Mucosa of descending colon (tissue), 3 donors: Measurements from ENCODE around the gene PDZRN4. TPM values are rescaled to one million over a fixed set of nuclear protein-coding genes. Genes with fewer than 3 reads are reported as not detected.
"Not testable (repeated sequence)": the region's sequence is repeated elsewhere in the genome, so short reads cannot be mapped to it uniquely, and the experiment has no call there.

Source experiments
- ATAC-seq: fragments of 200-7000 bp; cut with Tn5 transposase; one replicate; pipeline ENCODE4 v1.9.1; 2020; ENCODE audit warnings: mild to moderate bottlenecking, moderate library complexity
- DNase-seq, 3 donors: peaks; one replicate each; pipeline ENCODE4 v3.0.0-alpha.2; 2020
- H3K36me3 ChIP-seq: fragments of 200-600 bp; one replicate; pipeline ENCODE4 v1.8.0; 2021; ENCODE audit warnings: low read depth, mild to moderate bottlenecking
- H3K4me1 ChIP-seq: fragments of 200-600 bp; one replicate; pipeline ENCODE4 v1.8.0; 2021; ENCODE audit warnings: low read depth, mild to moderate bottlenecking
- H3K4me3 ChIP-seq: fragments of 200-600 bp; one replicate; pipeline ENCODE4 v1.8.0; 2021; ENCODE audit warnings: mild to moderate bottlenecking
- H3K9me3 ChIP-seq: fragments of 200-600 bp; one replicate; pipeline ENCODE4 v1.8.0; 2021; ENCODE audit warnings: mild to moderate bottlenecking
- CTCF ChIP-seq: fragments of 200-600 bp; IDR thresholded peaks from one replicate; pipeline ENCODE4 v1.8.0; 2022; ENCODE audit warnings: antibody characterized with exemption, mild to moderate bottlenecking
- intact Hi-C, 2 donors: fragments of 100-400 bp; cut with DNase I in 1 of 2; cut with micrococcal nuclease in 1 of 2; formaldehyde crosslinking; loops; one replicate each; pipeline versions ENCODE4 v1.11.0 to v1.11.1; 2022; cut with DNase I, micrococcal nuclease
- total RNA-seq, 3 donors: library from RNA; stranded (reverse); fragmentation: NEBNext Ultra II Directional in 2 of 3; extraction: Animal tissue kit (Norgen Biotek cat#: 25700) in 2 of 3; gene quantifications; one replicate each; pipeline versions ENCODE4 v1.2.1 to v1.2.4, GENCODE V29; 2021 to 2023
- donor health status: DM: no; HTN: no; CAD: no; lungs with moderate emphysema.
- donor health status: DM: no; HTN: no; CAD: no.
- donor health status: DM: no; HTN: yes; CAD: no.

PDZRN4 gene
- total RNA-seq, 3 donors from 2014 or later, result 0.78 to 46.9 (median 2.0) TPM

- Histone ChIP-seq H3K4me1 (no peaks in the 10 kb centered on the region), H3K36me3 (no peaks in the 10 kb centered on the region), H3K9me3 (no peaks in the 10 kb centered on the region), H3K4me3 (no peak overlapping the region)
- DNase-seq, result peak; percentile 40 to 54 (median 51)
- intact Hi-C loops, result no loop called here
- TF ChIP-seq CTCF, result no peak
- peak; percentile 38 for ATAC-seq
Observed at GRCh38 chr12:41531147-41531829, 343.2 kb downstream of the PDZRN4 start.

- Histone ChIP-seq H3K4me1 (no peaks in the 10 kb centered on the region), H3K4me3 (no peak overlapping the region), H3K9me3 (no peaks in the 10 kb centered on the region), H3K36me3 (no peaks in the 10 kb centered on the region)
- intact Hi-C loops, result no loop called here
- ATAC-seq (no peak), DNase-seq (no peak)
- no peak for TF ChIP-seq CTCF
Observed at GRCh38 chr12:41532072-41532471, 344.0 kb downstream of the PDZRN4 start.

- H3K4me3 ChIP-seq, result no peak overlapping the region
- intact Hi-C loops, result no loop called here
- ATAC-seq (no peak), DNase-seq (no peak)
- no peaks in the 10 kb centered on the region for H3K4me1 ChIP-seq
- H3K9me3 ChIP-seq, result no peaks in the 10 kb centered on the region
- no peak for TF ChIP-seq CTCF
- no peaks in the 10 kb centered on the region for H3K36me3 ChIP-seq
Observed at GRCh38 chr12:41536813-41537490, 348.8 kb downstream of the PDZRN4 start.

- DNase-seq (no peak), ATAC-seq (no peak)
- no peaks in the 10 kb centered on the region for H3K9me3 ChIP-seq
- TF ChIP-seq CTCF, result no peak
- H3K4me3 ChIP-seq, result no peak overlapping the region
- intact Hi-C loops, result no loop called here
- H3K4me1 ChIP-seq, result no peaks in the 10 kb centered on the region
- H3K36me3 ChIP-seq, result no peaks in the 10 kb centered on the region
Observed at GRCh38 chr12:41537522-41537921, 349.4 kb downstream of the PDZRN4 start.

- Histone ChIP-seq H3K4me1 (no peaks in the 10 kb centered on the region), H3K4me3 (no peak overlapping the region), H3K9me3 (no peaks in the 10 kb centered on the region), H3K36me3 (no peaks in the 10 kb centered on the region)
- intact Hi-C loops, result no loop called here
- no peak for TF ChIP-seq CTCF
- DNase-seq (no peak), ATAC-seq (no peak)
Observed at GRCh38 chr12:41545761-41546160, 357.6 kb downstream of the PDZRN4 start.

GRCh38 chr12:41547071-41547470 lies 359.0 kb downstream of the PDZRN4 start:
- H3K9me3 ChIP-seq, intact Hi-C loops: not testable (repeated sequence)

More at GRCh38 chr12:41547071-41547470, 359.0 kb downstream of the PDZRN4 start:
- H3K36me3 ChIP-seq, DNase-seq, H3K4me3 ChIP-seq, ATAC-seq, H3K4me1 ChIP-seq: not testable (repeated sequence)
